ENCODE data around the gene SLC39A11. TPM values are rescaled to one million over a fixed set of nuclear protein-coding genes. Genes with fewer than 3 reads are reported as not detected.
A peak's percentile ranks its signal among the peaks of the same experiment; 100 is the strongest.

SLC39A11 gene
- total RNA-seq, 1 donor = 15.8 TPM

DNA sequence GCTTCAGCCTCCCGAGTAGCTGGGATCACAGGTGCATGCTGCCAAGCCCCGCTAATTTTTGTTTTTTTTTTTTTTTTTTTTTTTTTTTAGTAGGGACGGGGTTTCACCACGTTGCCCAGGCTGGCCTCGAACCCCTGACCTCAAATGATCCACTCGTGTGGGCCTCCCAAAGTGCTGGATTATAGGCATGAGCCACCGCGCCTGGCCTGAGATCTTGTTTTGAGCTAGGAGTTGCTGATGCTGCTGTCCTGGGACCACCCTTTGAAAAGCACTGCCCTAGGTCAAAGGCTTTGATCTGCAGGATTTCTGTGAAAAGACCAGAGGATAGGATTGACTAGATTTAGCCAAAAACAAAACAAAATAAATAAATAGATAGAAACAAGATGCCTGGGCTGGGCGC is 798 bp upstream of the SLC39A11 start:
- TF ChIP-seq, protein P1, sequence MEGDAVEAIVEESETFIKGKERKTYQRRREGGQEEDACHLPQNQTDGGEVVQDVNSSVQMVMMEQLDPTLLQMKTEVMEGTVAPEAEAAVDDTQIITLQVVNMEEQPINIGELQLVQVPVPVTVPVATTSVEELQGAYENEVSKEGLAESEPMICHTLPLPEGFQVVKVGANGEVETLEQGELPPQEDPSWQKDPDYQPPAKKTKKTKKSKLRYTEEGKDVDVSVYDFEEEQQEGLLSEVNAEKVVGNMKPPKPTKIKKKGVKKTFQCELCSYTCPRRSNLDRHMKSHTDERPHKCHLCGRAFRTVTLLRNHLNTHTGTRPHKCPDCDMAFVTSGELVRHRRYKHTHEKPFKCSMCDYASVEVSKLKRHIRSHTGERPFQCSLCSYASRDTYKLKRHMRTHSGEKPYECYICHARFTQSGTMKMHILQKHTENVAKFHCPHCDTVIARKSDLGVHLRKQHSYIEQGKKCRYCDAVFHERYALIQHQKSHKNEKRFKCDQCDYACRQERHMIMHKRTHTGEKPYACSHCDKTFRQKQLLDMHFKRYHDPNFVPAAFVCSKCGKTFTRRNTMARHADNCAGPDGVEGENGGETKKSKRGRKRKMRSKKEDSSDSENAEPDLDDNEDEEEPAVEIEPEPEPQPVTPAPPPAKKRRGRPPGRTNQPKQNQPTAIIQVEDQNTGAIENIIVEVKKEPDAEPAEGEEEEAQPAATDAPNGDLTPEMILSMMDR (IDR thresholded peaks at IDR 0.05; ENCODE audit: insufficient read depth, low read length) = no peak
- no peak for DNase-seq (ENCODE audit: low read depth)
- no peak overlapping the region for H3K4me3 ChIP-seq (ENCODE audit: low read depth, low read length)

DNA sequence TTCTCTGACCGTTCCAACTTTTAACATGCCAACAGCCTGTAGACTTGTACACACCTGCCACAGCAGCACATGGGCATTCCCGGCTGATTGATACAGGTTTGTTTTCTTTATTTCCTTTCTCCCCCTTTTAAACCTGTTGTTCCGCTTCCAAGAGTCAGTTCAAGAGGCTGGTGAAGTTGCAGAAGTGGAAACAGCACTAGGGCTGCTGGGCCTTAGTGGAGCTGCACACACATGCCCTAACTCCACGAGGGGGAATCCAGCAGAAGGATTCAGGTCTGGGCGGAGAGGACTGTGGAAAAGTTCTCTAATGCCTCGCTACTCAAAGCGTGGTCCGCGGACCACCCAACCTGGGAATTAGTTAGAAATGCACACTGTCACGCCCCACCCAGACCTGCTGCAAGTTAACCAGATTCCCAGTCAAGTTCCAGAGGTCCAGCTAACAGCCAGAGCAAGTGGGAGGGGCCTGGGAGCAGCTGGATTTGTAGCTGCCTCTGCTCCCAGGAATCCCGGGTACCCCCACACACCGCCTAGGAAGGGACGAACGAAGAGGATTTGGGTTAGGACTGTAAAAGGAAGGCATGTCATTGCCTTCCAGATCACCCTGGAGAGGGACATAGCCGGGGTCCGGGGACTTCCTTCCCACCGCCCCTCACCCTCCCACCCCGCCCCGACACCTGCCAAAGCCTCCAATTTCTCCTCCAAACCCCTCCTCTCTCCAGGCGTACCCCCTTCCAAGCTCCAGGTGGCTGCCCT is 542 bp downstream of the SLC39A11 start:
- TF ChIP-seq, protein P1 (IDR thresholded peaks at IDR 0.05; ENCODE audit: insufficient read depth, low read length) = no peak
- peak; percentile 25 for DNase-seq (ENCODE audit: low read depth)
- H3K4me3 ChIP-seq (ENCODE audit: low read depth, low read length) = peak overlapping the region; percentile 95

DNA sequence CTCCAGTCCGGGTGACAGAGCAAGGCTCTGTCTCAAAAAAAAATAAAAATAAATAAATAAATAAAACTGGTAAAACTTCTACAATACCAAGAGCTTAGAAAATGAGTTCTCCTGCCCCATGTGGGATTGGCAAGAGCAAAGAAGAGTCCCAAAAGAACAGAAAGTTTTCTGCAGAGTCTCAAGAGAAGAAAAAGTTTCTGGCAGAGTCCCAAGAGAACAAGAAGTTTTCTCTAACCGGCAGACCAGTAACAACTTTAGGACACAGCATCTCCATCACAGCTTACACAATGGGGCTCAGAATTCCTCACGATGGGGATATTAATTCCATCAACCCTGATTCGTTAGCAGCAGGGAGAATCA is 1.1 kb downstream of the SLC39A11 start:
- peak overlapping the region; percentile 95 for H3K4me3 ChIP-seq (ENCODE audit: low read depth, low read length)
- peak; percentile 8 for DNase-seq (ENCODE audit: low read depth)
- TF ChIP-seq, protein P1 (IDR thresholded peaks at IDR 0.05; ENCODE audit: insufficient read depth, low read length) = no peak

DNA sequence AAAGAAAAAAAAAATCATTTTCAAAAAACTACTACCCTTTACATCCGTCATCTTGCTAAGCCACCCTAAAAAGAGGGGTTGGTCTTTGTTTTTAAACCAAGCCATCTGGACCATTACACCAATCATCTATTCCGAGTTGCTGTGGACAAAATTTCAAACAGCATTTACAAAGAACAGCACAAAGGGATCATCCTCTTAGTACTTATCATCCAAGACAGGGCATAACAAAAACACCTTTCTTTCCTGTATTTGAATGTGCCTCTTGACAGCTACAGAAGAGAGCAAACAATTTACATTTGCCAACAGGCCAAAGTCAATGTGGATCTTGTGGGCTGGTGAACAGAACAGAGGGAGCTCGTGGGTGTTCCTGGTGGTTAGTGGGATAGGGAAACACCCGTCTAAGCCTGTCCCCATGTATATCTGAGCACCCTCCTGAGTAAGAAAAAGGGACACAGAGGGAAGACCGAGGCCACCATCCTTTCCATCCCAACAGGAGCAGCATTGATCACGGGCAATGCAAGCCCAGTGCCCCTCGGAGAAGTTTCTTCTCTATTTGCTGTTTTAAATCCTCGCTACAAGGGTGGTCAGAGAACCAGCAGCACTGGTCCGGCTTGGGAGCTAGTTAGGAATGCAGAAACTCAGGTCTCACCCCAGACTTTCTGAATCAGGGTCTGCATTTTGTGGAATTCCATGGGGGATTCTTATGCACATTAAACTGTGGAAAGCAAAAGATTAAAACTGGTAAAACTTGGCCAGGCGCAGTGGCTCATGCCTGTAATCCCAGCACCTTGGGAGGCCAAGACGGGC is 1.9 kb downstream of the SLC39A11 start:
- H3K4me3 ChIP-seq (ENCODE audit: low read depth, low read length) = no peak overlapping the region
- no peak for DNase-seq (ENCODE audit: low read depth)
- TF ChIP-seq, protein P1 (IDR thresholded peaks at IDR 0.05; ENCODE audit: insufficient read depth, low read length) = no peak

DNA sequence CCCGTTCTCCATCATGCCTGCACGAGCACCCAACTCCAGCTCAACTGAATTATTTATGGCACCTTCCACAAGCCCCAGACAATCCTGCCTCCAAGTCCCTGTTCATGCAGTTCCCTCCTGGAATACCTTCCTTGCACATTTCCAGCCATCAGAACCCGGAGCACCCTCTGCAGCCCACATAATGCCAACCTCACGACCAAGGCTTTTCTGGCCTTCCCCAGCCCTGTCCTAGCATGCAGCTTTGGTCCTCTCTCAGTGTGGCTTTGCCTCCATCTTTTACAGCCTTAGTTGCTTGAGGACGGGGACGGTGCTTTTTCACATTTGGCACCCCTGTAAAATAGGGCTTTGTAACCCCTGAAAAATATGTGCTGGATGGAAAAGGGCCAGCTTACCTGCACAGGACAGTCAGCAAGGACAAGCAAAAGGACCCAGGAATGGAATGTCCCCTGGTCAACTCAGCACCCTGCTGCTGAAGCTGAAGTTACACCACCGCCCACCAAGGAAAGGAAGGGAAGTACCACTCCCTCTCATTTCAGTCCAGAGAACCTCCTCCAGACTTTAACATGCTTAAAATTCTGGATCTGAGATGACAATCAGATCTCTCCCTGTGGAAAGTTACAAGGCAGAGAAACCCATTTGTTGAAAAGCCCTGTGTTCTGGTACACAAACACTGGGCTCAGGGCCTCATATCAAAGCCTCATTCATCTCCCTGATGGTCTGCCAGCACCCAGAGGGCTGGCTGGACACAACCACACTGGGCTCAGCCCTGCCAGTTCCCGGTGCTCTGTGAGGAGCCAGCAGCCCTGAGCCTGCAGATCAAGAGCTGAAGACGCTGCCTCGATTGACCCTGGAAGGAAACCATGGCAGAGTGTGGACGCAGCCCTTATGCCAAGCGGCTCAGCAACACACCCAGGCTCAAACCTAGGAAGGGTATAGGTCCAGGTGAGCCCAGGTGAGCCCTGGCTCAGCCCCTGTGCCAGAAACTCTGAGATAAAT is 2.9 kb downstream of the SLC39A11 start:
- no peak overlapping the region for H3K4me3 ChIP-seq (ENCODE audit: low read depth, low read length)
- TF ChIP-seq, protein P1 (IDR thresholded peaks at IDR 0.05; ENCODE audit: insufficient read depth, low read length) = no peak
- DNase-seq (ENCODE audit: low read depth) = no peak

DNA sequence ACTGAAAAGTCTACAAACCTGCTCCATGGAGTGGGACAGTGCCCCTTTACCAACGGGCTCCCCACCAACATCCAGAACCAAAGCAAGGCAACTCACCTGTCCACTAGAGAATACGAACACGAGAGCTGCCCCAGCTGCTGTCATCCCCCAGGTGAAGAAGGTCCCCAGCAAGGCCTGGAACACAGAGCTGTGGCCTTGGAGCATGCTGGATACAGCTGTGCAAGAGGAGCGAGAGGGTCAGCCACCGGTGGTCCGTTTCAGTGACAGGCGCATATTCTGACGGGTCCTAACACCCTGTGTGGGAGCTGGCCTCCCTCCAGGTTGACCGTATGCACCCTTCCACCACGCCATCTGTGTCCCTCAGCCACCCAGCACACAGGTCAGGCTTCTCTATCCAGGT is 3.9 kb downstream of the SLC39A11 start:
- no peak for DNase-seq (ENCODE audit: low read depth)
- no peak overlapping the region for H3K4me3 ChIP-seq (ENCODE audit: low read depth, low read length)
- TF ChIP-seq, protein P1 (IDR thresholded peaks at IDR 0.05; ENCODE audit: insufficient read depth, low read length) = no peak

Measured in fibroblast of the aortic adventitia (primary cell).